SK-N-SH treated with all-trans-retinoic acid at 6 μM for 48 hours (cell line): Measurements from ENCODE around the gene WDR49.

ENCODE experiments used
- ARNTL ChIP-seq: fragments of 450-650 bp; formaldehyde crosslinking; IDR thresholded peaks from 2 replicates; pipeline ENCODE4 v1.5.0; 2020; ENCODE audit warnings: low read depth, mild to moderate bottlenecking, moderate library complexity, borderline replicate concordance
- ZC3H10 ChIP-seq: fragments of 250-450 bp; sonication (Bioruptor Pico); IDR thresholded peaks from 2 replicates; pipeline ENCODE4 v1.5.1; 2021; ENCODE audit warnings: mild to moderate bottlenecking, moderate library complexity
- ZFP30 ChIP-seq: fragments of 450-650 bp; formaldehyde crosslinking; IDR thresholded peaks from 2 replicates; pipeline ENCODE4 v1.5.0; 2022; ENCODE audit warnings: mild to moderate bottlenecking, moderate library complexity
- ZNF565 ChIP-seq: fragments of 450-650 bp; formaldehyde crosslinking; conservative IDR thresholded peaks from 2 replicates; pipeline ENCODE4 v1.5.0; 2020; ENCODE audit warnings: low read depth, mild to moderate bottlenecking, moderate library complexity
- ZNF8 ChIP-seq: fragments of 450-650 bp; formaldehyde crosslinking; IDR thresholded peaks from 2 replicates; pipeline ENCODE4 v1.5.0; 2020; ENCODE audit warnings: mild to moderate bottlenecking, moderate library complexity
- TF ChIP-seq, protein P1 (sequence below): fragments of 250-450 bp; sonication (Bioruptor Pico); IDR thresholded peaks from 2 replicates; pipeline ENCODE4 v1.8.0; 2020; ENCODE audit warnings: mild to moderate bottlenecking, moderate library complexity, borderline replicate concordance

DNA sequence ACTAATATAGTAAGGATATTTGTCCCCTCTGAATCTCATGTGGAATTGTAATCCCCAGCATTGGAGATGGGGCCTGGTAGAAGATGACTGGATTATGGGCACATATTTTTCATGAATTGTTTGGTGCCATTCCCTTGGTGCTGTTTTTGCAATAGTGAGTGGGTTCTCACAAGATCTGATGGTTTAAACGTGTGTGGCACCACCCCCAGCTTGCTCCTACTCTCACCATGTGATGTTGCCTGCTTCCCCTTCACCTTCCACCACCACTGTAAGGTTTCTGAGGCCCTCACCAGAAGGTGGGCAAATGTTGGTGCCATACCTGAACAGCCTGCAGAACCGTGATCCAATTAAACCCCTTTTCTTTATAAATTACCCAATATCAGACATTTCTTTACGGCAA lies 151.8 kb downstream of the WDR49 start:
- TF ChIP-seq, protein P1, sequence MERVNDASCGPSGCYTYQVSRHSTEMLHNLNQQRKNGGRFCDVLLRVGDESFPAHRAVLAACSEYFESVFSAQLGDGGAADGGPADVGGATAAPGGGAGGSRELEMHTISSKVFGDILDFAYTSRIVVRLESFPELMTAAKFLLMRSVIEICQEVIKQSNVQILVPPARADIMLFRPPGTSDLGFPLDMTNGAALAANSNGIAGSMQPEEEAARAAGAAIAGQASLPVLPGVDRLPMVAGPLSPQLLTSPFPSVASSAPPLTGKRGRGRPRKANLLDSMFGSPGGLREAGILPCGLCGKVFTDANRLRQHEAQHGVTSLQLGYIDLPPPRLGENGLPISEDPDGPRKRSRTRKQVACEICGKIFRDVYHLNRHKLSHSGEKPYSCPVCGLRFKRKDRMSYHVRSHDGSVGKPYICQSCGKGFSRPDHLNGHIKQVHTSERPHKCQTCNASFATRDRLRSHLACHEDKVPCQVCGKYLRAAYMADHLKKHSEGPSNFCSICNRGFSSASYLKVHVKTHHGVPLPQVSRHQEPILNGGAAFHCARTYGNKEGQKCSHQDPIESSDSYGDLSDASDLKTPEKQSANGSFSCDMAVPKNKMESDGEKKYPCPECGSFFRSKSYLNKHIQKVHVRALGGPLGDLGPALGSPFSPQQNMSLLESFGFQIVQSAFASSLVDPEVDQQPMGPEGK (CRISPR knock-in tag), result no peak
- TF ChIP-seq ZFP30 (CRISPR knock-in tag) (no peak), ARNTL (CRISPR knock-in tag) (no peak), ZNF8 (CRISPR knock-in tag) (no peak), ZC3H10 (CRISPR knock-in tag) (no peak), ZNF565 (CRISPR knock-in tag) (no peak)
